Femur (tissue), 1 donor: ENCODE measurements around the gene NOX3.

Experiments
- DNase-seq: peaks from one replicate; pipeline ENCODE4 v3.0.0-alpha.2; 2017

The NOX3 gene

GRCh38 chr6:155432293-155432692, 23.3 kb downstream of the NOX3 start:
- DNase-seq, result no peak

- no peak for DNase-seq
These were observed 26.2 kb downstream of the NOX3 start for GRCh38 chr6:155429321-155429893.

- DNase-seq, result no peak
These were observed 29.2 kb downstream of the NOX3 start for GRCh38 chr6:155426408-155426945.

GRCh38 chr6:155424181-155424580, 31.5 kb downstream of the NOX3 start:
- no peak for DNase-seq

- DNase-seq, result no peak
These were observed 33.0 kb downstream of the NOX3 start for GRCh38 chr6:155422635-155423034.

DNA sequence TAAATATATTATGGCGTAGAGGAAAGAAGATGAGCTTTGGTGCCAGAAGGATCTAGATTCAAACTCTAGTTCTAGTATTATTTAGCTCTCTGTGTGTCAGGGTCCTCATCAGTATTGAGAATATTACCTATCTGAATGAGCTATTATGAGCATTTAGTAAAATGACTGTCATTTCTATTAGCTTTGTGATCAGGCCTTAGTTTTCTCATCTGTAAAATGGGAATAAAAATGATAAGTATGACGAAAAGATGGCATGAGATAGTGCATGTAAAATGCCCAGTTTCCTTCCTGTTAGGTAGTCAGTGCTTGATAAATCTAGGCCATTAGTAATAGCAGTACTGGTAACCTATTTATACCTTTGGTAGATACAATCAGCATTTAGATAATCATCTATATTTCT, 35.1 kb downstream of the NOX3 start:
- no peak for DNase-seq

- DNase-seq, result no peak
These were observed 36.5 kb downstream of the NOX3 start for GRCh38 chr6:155419161-155419560.

- DNase-seq, result peak; percentile 73
These were observed 37.5 kb downstream of the NOX3 start for GRCh38 chr6:155418017-155418761.

DNA sequence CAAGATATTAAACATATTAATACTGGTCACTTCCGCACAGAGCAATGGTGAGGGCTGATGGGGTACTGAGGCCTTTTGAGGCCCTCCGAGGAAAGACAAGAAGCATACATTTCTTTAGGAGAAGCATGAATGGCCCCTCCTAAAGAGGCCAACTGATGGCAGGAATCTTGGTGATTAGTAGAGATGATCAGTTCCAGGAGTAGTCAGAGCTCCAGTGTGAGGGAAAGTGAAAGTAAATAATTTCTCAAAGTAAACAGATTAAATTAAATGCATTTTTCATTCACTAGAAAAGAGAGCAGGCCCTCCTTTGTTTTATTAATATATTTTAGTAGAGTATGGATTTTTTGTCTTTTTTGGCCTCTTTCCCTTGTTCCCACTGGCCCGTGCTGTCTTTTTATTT, 38.2 kb downstream of the NOX3 start:
- DNase-seq, result no peak

DNA sequence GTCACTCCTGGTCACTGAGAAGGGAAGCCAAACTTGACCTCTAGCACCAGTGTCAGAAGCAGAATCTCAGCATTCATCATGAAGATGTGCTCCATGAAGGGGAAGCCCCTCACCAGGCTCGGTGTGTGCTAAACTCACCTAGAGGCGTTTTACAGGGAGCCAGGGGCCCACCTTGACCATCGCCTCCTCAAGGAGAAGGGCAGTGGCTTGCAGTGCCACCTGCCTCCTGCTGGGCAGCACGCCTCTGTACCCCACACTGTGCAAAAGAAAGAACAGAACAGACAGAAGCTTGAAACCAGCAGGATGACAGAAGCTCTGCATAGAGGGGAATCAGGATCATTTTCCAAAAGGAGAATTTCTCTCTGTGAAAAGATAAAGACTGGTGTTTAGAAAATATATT, 39.7 kb downstream of the NOX3 start:
- no peak for DNase-seq

DNA sequence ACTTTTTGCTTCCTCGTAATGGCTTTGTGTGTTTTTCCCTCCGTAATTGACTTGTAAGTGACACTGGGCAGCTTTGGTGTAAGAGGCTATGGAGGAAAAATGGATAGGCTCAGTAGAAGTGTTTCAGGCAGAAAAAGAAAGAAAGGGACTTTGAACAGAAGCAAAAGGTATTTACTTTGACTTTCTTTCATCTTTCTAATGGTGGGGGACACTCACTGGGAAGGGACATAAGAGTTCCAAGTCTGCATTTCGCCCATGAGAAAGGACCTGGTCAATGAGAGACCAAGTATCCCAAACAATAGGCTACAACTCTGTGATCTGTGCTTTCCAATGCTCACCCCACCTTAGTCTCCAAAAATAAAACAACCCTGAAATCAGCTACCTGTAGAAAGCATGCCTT, 41.6 kb downstream of the NOX3 start:
- DNase-seq, result no peak

DNA sequence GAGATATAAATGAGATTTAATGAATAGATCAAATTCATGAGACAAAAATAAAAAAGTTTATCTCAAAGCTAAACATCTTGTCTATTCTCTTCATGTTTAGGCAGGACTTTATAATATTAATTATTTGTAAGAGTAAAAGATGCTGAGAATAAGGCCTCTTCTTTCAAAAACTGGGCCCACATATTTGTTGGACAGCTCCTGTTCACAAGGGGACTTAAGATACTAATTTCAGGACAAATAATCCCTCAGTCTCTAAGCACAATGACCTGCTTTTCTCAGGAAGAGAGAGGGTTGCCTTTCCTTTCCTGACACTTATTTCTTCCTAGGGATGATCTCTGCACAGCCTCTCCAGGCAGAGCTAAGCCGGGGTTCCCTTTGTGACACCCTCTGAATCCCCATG, 43.3 kb downstream of the NOX3 start:
- DNase-seq, result no peak

DNA sequence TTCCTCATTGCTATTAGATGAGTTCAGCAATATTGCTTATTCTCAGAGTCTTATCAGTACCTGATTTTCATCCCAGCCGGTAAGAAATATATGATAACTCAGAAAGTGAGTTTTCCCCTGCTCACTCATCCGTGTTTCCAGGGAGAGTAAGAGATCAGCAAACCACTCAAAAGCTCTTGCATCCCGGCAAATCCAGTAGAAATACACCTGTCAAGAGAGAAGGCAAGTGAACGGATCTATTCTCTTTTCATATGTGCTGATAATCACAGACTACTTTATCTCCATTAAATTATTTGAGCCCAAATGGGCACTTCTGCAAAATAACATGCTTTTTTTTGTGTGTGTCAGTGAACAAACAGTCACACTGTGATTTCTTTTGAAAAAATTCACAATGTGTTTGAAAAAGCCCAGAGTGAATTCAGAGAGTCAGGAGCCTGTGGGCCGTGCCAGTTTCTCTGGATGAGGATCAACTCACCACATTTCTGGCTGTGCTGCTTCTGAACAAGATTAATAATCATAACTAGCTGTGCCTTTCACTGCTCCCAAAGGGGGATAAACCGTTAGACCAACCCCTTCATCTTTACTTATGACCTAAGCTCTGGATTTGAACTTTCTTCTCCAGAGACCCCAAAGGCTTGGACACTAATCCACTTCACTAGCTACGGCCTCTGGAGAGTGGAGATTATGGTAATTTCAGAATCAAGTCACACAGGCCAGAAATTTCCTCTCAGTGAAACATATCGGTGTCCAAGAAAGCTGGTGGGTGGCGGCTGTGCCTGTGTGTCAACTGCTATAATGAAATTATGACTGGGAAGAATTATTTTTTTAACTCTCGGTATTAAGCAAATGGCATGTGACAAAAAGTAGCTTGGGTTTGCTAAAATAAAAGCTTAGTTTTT, 44.2 kb downstream of the NOX3 start:
- DNase-seq, result no peak

DNA sequence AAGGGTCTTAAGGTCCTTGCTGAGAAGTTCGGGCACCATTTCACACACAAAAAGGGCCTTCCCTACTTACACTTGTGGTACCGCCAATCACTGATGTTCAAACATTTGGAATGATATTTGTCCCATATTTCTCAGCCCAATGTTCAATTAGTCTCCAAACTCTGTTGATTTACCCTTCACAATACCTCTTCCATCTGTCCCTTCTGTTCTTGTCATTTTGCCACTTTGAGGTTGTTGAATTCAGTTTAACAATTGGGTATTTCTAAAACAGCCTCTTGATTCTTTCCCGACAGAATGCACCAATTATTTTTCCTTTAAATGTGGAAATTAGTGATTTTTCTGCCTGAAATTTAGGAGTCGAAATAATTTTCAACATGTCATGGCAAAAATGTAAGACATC, 46.2 kb downstream of the NOX3 start:
- DNase-seq, result no peak

DNA sequence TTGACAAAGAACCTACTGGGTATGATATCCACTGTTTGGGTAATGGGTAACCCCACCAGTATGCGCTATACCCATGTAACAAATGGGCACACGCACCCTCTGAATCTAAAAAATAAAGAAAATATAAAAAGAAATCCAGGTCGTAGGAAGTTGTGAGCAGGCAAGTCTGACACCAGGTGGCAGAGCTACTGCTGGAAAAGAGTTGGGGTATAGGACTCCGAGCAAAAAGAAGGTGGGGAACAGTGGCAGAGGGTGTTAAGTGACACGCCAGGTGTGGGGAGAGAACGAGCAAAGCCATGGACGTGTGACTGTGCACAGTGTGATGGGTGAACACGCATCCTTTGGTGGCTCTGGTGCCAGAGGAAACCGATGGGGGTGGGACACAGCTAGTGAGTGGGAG, 46.7 kb downstream of the NOX3 start:
- no peak for DNase-seq

- DNase-seq, result no peak
These were observed 47.4 kb downstream of the NOX3 start for GRCh38 chr6:155408231-155408630.

DNA sequence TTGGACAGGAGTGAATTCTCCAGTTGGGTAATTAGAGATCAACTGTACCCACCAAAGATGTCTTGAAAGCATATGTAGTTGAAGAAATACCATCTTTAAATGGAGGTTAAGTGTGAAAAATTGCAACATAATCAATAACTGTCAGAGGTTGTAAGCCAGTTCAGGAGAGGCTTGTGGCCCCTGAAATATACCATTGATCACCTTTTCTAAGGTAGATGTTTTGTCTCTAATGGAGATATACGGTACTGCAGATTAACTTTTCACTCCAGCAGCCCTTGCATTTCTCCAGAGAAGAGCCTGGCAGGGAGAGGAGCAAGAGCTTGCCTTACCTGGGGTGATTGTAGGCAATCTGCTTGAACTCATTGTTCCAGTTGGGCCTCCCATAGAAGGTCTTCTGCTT, 48.8 kb downstream of the NOX3 start:
- no peak for DNase-seq

- no peak for DNase-seq
These were observed 50.7 kb downstream of the NOX3 start for GRCh38 chr6:155404937-155405336.

- no peak for DNase-seq
These were observed 52.9 kb downstream of the NOX3 start for GRCh38 chr6:155402656-155403304.

DNA sequence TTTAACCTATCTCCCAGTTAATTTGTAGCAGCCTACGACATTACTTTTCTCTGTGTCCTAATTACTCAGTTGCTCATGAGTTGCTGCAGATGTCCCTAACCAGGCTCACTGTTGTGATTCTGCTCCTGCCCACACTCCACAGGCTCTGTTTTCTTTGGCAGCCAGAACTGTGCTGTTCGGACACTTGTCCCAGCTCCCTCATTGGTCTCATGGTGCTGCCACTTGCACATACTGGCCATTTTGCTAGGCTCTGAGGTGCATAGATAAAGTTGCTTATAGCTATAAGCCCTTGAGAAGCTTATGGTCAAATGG, 55.0 kb downstream of the NOX3 start:
- DNase-seq, result no peak

- no peak for DNase-seq
These were observed 55.6 kb downstream of the NOX3 start for GRCh38 chr6:155399745-155400653.

DNA sequence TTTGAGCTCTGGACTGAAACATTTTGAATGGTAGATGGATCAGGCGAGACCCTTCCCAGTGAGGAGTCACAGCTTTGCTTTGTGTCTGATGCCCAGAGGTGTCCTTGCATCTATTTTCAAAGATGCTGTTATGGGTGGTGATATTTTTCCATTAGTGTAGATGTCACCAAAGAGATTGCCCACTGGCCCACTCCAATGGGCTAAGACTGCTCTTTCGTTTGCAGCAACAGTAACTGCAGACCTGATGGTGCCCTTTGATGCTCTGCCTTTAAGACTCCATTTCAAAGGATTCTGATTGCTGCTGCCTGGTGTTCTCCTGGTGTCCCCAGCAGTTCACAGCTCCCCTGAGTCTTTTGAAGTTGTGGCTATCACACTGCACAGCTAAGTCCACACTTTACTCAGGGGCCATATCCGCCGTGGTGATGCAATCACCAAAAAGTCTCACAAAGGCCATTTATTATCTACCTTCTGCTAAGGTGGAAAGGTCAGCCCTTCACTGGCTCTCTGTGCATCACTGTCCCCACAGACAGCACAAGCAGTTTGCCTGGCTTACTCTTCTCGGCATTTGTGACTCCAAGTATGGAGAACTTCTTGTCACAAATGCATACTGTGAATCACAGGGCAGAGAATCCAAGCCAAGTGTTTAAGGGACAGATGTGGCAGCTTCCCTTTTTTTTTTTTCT, 56.4 kb downstream of the NOX3 start:
- DNase-seq, result no peak
